ENCODE data around the gene WDR54.
"Not testable (repeated sequence)": the region's sequence is repeated elsewhere in the genome, so short reads cannot be mapped to it uniquely, and the experiment has no call there.

GRCh38 chr2:74460187-74460586 lies 38.7 kb downstream of the WDR54 start:
- not testable (repeated sequence) for TF ChIP-seq CTCF (optimal IDR thresholded peaks at IDR 0.05 in 1 of 3, IDR thresholded peaks at IDR 0.05 in 1 of 3, conservative IDR thresholded peaks at IDR 0.05 in 1 of 3; ENCODE audit: extremely low read depth in 1 of 3, insufficient read depth in 2 of 3, low read length in 3 of 3); EZH2 (IDR thresholded peaks at IDR 0.05; ENCODE audit: low read length)
